Heart right ventricle (tissue), 16 donors: ENCODE results near the gene ZNF276. TPM values are rescaled to one million over a fixed set of nuclear protein-coding genes. Genes with fewer than 3 reads are reported as not detected.

Experiments used
- ATAC-seq, 8 donors: fragments of 200-7000 bp; cut with Tn5 transposase; one replicate each; pipeline ENCODE4 v1.9.1; 2020; ENCODE audit warnings: mild to moderate bottlenecking in 8 of 8, moderate library complexity in 8 of 8, moderate number of reproducible peaks in 1 of 8
- DNase-seq, 2 donors: peaks; one replicate each; pipeline ENCODE4 v3.0.0-alpha.2; 2020
- H3K27ac ChIP-seq, 10 donors: fragments of 200-600 bp; sonication (generic) in 2 of 10; one replicate each; pipeline versions ENCODE4 v1.5.0 to v1.8.0; 2020 to 2022; ENCODE audit warnings: mild to moderate bottlenecking in 3 of 10
- H3K27me3 ChIP-seq, 7 donors: fragments of 200-600 bp; one replicate each; pipeline ENCODE4 v1.8.0; 2021 to 2022; ENCODE audit warnings: mild to moderate bottlenecking in 2 of 7
- H3K36me3 ChIP-seq, 9 donors: fragments of 200-600 bp; sonication (generic) in 1 of 9; one replicate each; pipeline versions ENCODE4 v1.5.0 to v1.8.0; 2020 to 2022; ENCODE audit warnings: mild to moderate bottlenecking in 2 of 9
- H3K4me1 ChIP-seq, 9 donors: fragments of 200-600 bp; sonication (generic) in 1 of 9; one replicate each; pipeline versions ENCODE4 v1.5.0 to v1.8.0; 2020 to 2022; ENCODE audit warnings: mild to moderate bottlenecking in 4 of 9
- H3K4me3 ChIP-seq, 10 donors: fragments of 200-600 bp; sonication (generic) in 2 of 10; one replicate each; pipeline versions ENCODE4 v1.5.0 to v1.8.0; 2020 to 2022; ENCODE audit warnings: mild to moderate bottlenecking in 7 of 10, moderate library complexity in 2 of 10
- H3K9me3 ChIP-seq, 11 donors: fragments of 200-600 bp in 10 of 11; sonication (generic) in 2 of 11; one replicate each; pipeline versions ENCODE4 v1.5.0 to v1.8.0; 2013 to 2022; ENCODE audit warnings: mild to moderate bottlenecking in 2 of 11, control low read depth in 1 of 11, moderate library complexity in 1 of 11
- WGBS, 2 donors: extraction: QIAGEN DNeasy Blood & Tissue Kit; methylation state at CpG; one replicate each; pipeline ENCODE4 v1.1.7; 2013; ENCODE audit warnings: inconsistent platforms in 1 of 2; 5-methylcytosine and 5-hydroxymethylcytosine counted together
- intact Hi-C, 10 donors: fragments of 100-400 bp; cut with DNase I; formaldehyde crosslinking; loops; one replicate each; pipeline versions ENCODE4 v1.11.1 to v1.14.2; 2022
- polyA plus RNA-seq, 2 donors: library from polyadenylated mRNA; stranded (reverse); fragments of 200-250 nt; gene quantifications; one replicate each; pipeline ENCODE4 v1.2.3, GENCODE V29; 2013
- total RNA-seq, 10 donors: library from RNA; stranded (reverse); fragmentation: NEBNext Ultra II Directional in 3 of 10; extraction: Animal tissue kit (Norgen Biotek cat#: 25700) in 3 of 10; gene quantifications; one replicate each; pipeline versions ENCODE4 v1.2.1 to v1.2.4, GENCODE V29; 2021 to 2023
- TF ChIP-seq, protein P1 (sequence below), 9 donors: fragments of 200-600 bp; sonication (generic) in 2 of 9; IDR thresholded peaks; one replicate each; pipeline versions ENCODE4 v1.5.0 to v1.8.0; 2021 to 2022; ENCODE audit warnings: antibody characterized with exemption in 9 of 9, mild to moderate bottlenecking in 5 of 9, moderate library complexity in 1 of 9
- donor health status: Arrhythmogenic right ventricular cardiomyopathy.
- donor health status: ischemic (EF 13 %, LVEDD 7.1; RV severe dilation, severe dysfunction).
- donor health status: healthy with polysubstance abuse.
- donor health status: DM: no; HTN: yes; CAD: no.
- donor health status: DM: no; HTN: no; CAD: no.
- donor health status: ischemic (EF 25% LVEDD 6.9; RV normal size, moderate dysfunction).
- donor health status: ischemic (EF 25% LVEDD 5.7; RV mildly dilated, moderate dysfunction).
- donor health status: healthy.
- donor health status: DM: yes; HTN: yes; CAD: no.
- donor health status: Ischemic cardiomyopathy.
- donor health status: ischemic (EF 35%, LVEDD 5.7; RV mildly dilated, moderate dysfunction).
- donor health status: nonischemic (EF 11% LVEDD 7.7; RV severe dilation, severe dysfunction).
- donor health status: DM: yes; HTN: yes; CAD: no.
- donor health status: PGD.
- donor health status: ischemic (EF 29% LVEDD 5.4; RV normal size, mild dysfunction).
- donor health status: nonischemic (EF 23%, LVEDD 6.1; RV moderate dilation, normal function).

The ZNF276 gene
- total and polyA plus RNA-seq, 12 donors: 8.2 to 29.3 (median 12.8) TPM

DNA sequence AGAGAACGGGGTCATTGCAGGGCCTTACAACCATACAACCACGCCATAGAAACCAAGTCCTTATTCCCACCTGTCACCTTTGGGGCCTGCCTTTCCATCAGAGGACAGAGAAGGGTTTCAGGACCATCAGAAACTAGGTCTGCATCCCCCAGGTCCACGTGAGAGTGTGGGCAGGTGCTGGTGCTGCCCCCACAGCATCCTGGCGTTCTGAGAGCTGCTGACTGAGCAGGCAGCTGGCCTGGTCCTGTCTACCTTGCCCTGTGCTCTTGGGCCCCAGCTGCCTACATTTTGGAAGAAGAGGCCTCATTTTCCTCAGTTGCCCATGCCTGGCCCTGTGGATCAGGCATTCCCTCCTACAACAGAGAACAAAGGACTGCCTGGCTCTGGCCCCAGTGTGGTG lies 21.6 kb downstream of the ZNF276 start:
- no peaks in the 10 kb centered on the region for H3K9me3 ChIP-seq
- WGBS, 2 donors: 76 to 81% methylated on average over 4 of the region's 4 CpGs
- intact Hi-C loops: no loop called here
- H3K27me3 ChIP-seq: no peaks in the 10 kb centered on the region
- TF ChIP-seq, protein P1, sequence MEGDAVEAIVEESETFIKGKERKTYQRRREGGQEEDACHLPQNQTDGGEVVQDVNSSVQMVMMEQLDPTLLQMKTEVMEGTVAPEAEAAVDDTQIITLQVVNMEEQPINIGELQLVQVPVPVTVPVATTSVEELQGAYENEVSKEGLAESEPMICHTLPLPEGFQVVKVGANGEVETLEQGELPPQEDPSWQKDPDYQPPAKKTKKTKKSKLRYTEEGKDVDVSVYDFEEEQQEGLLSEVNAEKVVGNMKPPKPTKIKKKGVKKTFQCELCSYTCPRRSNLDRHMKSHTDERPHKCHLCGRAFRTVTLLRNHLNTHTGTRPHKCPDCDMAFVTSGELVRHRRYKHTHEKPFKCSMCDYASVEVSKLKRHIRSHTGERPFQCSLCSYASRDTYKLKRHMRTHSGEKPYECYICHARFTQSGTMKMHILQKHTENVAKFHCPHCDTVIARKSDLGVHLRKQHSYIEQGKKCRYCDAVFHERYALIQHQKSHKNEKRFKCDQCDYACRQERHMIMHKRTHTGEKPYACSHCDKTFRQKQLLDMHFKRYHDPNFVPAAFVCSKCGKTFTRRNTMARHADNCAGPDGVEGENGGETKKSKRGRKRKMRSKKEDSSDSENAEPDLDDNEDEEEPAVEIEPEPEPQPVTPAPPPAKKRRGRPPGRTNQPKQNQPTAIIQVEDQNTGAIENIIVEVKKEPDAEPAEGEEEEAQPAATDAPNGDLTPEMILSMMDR (IDR thresholded peaks at IDR 0.05): no peak
- no peak overlapping the region for H3K4me3 ChIP-seq
- DNase-seq (no peak), ATAC-seq (no peak)
- H3K27ac ChIP-seq: no peak overlapping the region
- H3K4me1 ChIP-seq: no peaks in the 10 kb centered on the region
- peaks cover 0 to 73% (median 26%) of the 10 kb centered on the region in 9 donors for H3K36me3 ChIP-seq

DNA sequence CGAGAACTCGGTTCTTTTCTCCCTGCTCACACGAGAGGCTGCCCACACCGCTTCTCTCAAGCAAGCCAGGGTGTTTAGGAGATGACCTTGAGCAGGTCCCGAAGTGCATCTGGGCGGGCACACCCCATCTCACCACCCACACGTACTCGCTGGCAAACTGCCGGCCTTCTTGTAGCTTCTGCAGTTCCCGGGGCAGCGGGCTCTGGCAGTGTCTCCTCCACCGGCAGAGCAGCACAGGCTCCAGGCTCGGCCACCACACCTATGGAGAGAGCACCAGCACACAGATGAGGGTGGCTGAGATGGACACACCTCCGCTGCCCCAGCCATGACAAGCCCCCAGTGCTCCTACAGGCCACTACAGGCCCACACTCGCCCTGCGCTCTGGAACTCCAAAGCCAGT lies 23.5 kb downstream of the ZNF276 start:
- no peak overlapping the region for H3K4me3 ChIP-seq
- intact Hi-C loops: loop anchor here in 1 of 10 donors (5.0 kb wide), 1 partner anchor 918 kb away; no protein-coding TSS in a partner anchor
- DNase-seq (peak; percentile 39 to 48), ATAC-seq (peak in 6 of 8 donors; percentile 15 to 58 (median 26))
- TF ChIP-seq, protein P1 (IDR thresholded peaks at IDR 0.05): no peak
- H3K27me3 ChIP-seq: no peaks in the 10 kb centered on the region
- H3K27ac ChIP-seq: no peak overlapping the region
- no peaks in the 10 kb centered on the region for H3K9me3 ChIP-seq
- WGBS, 2 donors: 68 to 73% methylated on average over 16 of the region's 16 CpGs
- H3K36me3 ChIP-seq: peaks cover 0 to 64% (median 10%) of the 10 kb centered on the region in 9 donors
- peaks cover 0 to 3% (median 0%) of the 10 kb centered on the region in 9 donors for H3K4me1 ChIP-seq

DNA sequence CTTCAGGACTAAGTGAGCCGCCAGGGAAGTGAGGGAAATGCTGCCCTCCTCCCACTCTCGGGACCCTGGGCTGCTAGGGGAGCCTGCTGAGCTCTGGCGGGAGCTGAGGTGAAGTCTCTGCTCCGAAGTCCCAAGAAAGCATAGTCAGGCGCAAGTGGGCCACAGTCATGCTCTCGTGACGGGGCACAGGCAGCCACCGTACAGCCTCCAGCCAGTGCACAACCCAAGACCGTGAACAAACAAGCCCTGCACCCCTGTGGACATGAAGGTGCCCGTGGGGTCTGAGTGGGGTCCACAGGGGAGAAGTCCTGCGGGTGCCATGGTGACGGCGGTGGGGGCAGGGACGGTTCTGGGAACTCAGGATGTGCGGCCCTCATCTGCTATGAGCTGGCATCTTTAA lies 24.7 kb downstream of the ZNF276 start:
- TF ChIP-seq, protein P1 (IDR thresholded peaks at IDR 0.05): no peak
- ATAC-seq (no peak), DNase-seq (no peak)
- no peaks in the 10 kb centered on the region for H3K27me3 ChIP-seq
- H3K27ac ChIP-seq: no peak overlapping the region
- H3K9me3 ChIP-seq: no peaks in the 10 kb centered on the region
- H3K36me3 ChIP-seq: peaks cover 0 to 53% (median 0%) of the 10 kb centered on the region in 9 donors
- H3K4me3 ChIP-seq: no peak overlapping the region
- H3K4me1 ChIP-seq: peaks cover 0 to 4% (median 0%) of the 10 kb centered on the region in 9 donors
- 92% methylated on average over 15 of the region's 15 CpGs for WGBS, 2 donors
- intact Hi-C loops: loop anchor here in 1 of 10 donors (2.0 to 5.0 kb wide), 2 partner anchors 107 to 919 kb away; no protein-coding TSS in a partner anchor

DNA sequence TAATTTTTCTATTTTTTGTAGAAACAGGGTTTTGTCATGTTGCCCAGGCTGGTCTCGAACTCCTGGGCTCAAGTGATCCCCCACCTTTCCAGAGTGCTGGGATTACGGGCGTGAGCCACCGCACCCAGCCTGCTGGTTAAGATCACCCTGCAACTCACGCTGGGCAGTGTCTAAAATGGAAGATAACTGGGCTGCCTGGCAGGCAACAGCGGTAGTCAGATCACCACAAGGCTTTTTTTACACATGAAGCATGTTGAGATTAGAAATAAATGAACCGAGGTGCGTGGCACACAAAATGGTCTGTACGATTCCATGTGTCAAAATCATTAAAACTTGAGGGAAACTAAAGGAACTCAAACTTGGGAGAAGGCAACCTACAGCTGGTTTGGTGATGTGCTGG lies 26.7 kb downstream of the ZNF276 start:
- Histone ChIP-seq H3K4me3 (no peak overlapping the region), H3K4me1 (peaks cover 0 to 4% (median 0%) of the 10 kb centered on the region in 9 donors), H3K9me3 (no peaks in the 10 kb centered on the region), H3K36me3 (peaks cover 0 to 52% (median 0%) of the 10 kb centered on the region in 9 donors), H3K27me3 (no peaks in the 10 kb centered on the region), H3K27ac (no peak overlapping the region)
- intact Hi-C loops: loop anchor here in 1 of 10 donors (5.0 kb wide), 1 partner anchor 921 kb away; no protein-coding TSS in a partner anchor
- WGBS, 2 donors: 82 to 86% methylated on average over 9 of the region's 9 CpGs
- no peak for DNase-seq
- peak in 1 of 8 donors; percentile 36 for ATAC-seq
- TF ChIP-seq, protein P1 (IDR thresholded peaks at IDR 0.05): no peak
